GM19455 (cell line): ENCODE results near the gene ZNF532.

Source experiments
- ATAC-seq: cut with Tn5 transposase; IDR thresholded peaks from one replicate; pipeline ENCODE4 v1.9.1; 2021; ENCODE audit not compliant: unreplicated experiment

The ZNF532 gene

GRCh38 chr18:58867281-58867961 lies 2.7 kb downstream of the ZNF532 start:
- no peak for ATAC-seq

- ATAC-seq, result no peak
Observed at GRCh38 chr18:58868440-58868839, 3.8 kb downstream of the ZNF532 start.

GRCh38 chr18:58870130-58870529 lies 5.5 kb downstream of the ZNF532 start:
- ATAC-seq, result no peak

GRCh38 chr18:58870621-58871020 lies 5.9 kb downstream of the ZNF532 start:
- ATAC-seq, result no peak

GRCh38 chr18:58871514-58872420 lies 7.1 kb downstream of the ZNF532 start:
- ATAC-seq, result no peak

- ATAC-seq, result no peak
Observed at GRCh38 chr18:58878640-58879039, 14.0 kb downstream of the ZNF532 start.

- no peak for ATAC-seq
Observed at GRCh38 chr18:58881477-58881876, 16.8 kb downstream of the ZNF532 start.

GRCh38 chr18:58882044-58882443 lies 17.4 kb downstream of the ZNF532 start:
- no peak for ATAC-seq

GRCh38 chr18:58882686-58883085 lies 18.0 kb downstream of the ZNF532 start:
- no peak for ATAC-seq

- ATAC-seq, result no peak
Observed at GRCh38 chr18:58884680-58885079, 20.0 kb downstream of the ZNF532 start.

GRCh38 chr18:58886431-58886830 lies 21.8 kb downstream of the ZNF532 start:
- no peak for ATAC-seq

- no peak for ATAC-seq
Observed at GRCh38 chr18:58886864-58887612, 22.4 kb downstream of the ZNF532 start.

GRCh38 chr18:58887613-58887963 lies 22.9 kb downstream of the ZNF532 start:
- ATAC-seq, result no peak

GRCh38 chr18:58891776-58892175 lies 27.1 kb downstream of the ZNF532 start:
- ATAC-seq, result no peak

GRCh38 chr18:58892488-58892887 lies 27.8 kb downstream of the ZNF532 start:
- no peak for ATAC-seq

- no peak for ATAC-seq
Observed at GRCh38 chr18:58893388-58894099, 28.9 kb downstream of the ZNF532 start.

GRCh38 chr18:58894930-58895329 lies 30.3 kb downstream of the ZNF532 start:
- ATAC-seq, result no peak

GRCh38 chr18:58895385-58895784 lies 30.7 kb downstream of the ZNF532 start:
- no peak for ATAC-seq

GRCh38 chr18:58896268-58896667 lies 31.6 kb downstream of the ZNF532 start:
- ATAC-seq, result peak; percentile 72

- ATAC-seq, result no peak
Observed at GRCh38 chr18:58896734-58897508, 32.2 kb downstream of the ZNF532 start.
